ENCODE data around the gene LRP2BP.

DNA sequence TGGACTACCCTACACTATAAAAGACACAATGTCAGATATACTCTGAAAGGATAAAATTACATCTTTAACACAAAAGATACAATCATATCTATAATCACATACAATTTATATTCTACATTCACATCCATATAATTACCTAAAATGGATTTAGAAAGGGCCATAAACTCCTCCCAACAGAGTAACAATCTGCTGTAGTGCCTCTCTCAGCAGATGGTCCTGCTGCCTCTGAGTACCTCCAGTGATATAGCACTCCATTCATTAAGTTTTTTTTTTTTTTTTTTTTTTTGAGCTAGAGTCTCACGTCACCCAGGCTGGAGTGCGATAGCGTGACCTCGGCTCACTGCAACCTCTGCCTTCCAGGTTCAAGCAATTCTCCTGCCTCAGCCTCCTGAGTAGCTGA is 8.3 kb upstream of the LRP2BP start:
- TF ChIP-seq, protein P1, sequence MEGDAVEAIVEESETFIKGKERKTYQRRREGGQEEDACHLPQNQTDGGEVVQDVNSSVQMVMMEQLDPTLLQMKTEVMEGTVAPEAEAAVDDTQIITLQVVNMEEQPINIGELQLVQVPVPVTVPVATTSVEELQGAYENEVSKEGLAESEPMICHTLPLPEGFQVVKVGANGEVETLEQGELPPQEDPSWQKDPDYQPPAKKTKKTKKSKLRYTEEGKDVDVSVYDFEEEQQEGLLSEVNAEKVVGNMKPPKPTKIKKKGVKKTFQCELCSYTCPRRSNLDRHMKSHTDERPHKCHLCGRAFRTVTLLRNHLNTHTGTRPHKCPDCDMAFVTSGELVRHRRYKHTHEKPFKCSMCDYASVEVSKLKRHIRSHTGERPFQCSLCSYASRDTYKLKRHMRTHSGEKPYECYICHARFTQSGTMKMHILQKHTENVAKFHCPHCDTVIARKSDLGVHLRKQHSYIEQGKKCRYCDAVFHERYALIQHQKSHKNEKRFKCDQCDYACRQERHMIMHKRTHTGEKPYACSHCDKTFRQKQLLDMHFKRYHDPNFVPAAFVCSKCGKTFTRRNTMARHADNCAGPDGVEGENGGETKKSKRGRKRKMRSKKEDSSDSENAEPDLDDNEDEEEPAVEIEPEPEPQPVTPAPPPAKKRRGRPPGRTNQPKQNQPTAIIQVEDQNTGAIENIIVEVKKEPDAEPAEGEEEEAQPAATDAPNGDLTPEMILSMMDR (IDR thresholded peaks at IDR 0.05) = no peak
- TF ChIP-seq EP300 (IDR thresholded peaks at IDR 0.05) (no peak), POLR2AphosphoS5 (IDR thresholded peaks at IDR 0.05) (no peak)

All from gastroesophageal sphincter (tissue), 3 donors.